Ammon's horn (tissue), 1 donor: Measurements from ENCODE around the gene TMEM135.
A peak's percentile ranks its signal among the peaks of the same experiment; 100 is the strongest.
"Not testable (repeated sequence)": the region's sequence is repeated elsewhere in the genome, so short reads cannot be mapped to it uniquely, and the experiment has no call there.

Experiments used
- DNase-seq: peaks from one replicate; pipeline ENCODE4 v3.0.0-alpha.2; 2016; ENCODE audit warnings: low spot score

Gene TMEM135

GRCh38 chr11:87037450-87038234, at the start of gene TMEM135:
Gene TMEM135, plus strand, starts transcription at chr11:87037934. Its CDS starts 112 bp downstream, at chr11:87038046.
- peak; percentile 96 for DNase-seq

- no peak for DNase-seq
These were observed 49.3 kb upstream of the TMEM135 start for GRCh38 chr11:86988351-86988881.

- no peak for DNase-seq
These were observed 47.7 kb upstream of the TMEM135 start for GRCh38 chr11:86990031-86990430.

GRCh38 chr11:86990515-86990914, 47.2 kb upstream of the TMEM135 start:
- DNase-seq = no peak

- DNase-seq = no peak
These were observed 46.4 kb upstream of the TMEM135 start for GRCh38 chr11:86991341-86991740.

- DNase-seq = not testable (repeated sequence)
These were observed 45.4 kb upstream of the TMEM135 start for GRCh38 chr11:86992340-86992739.

GRCh38 chr11:86993031-86993430, 44.7 kb upstream of the TMEM135 start:
- DNase-seq = no peak

GRCh38 chr11:86996953-86997570, 40.7 kb upstream of the TMEM135 start:
- DNase-seq = no peak

GRCh38 chr11:86999388-86999787, 38.3 kb upstream of the TMEM135 start:
- no peak for DNase-seq

- no peak for DNase-seq
These were observed 37.6 kb upstream of the TMEM135 start for GRCh38 chr11:86999859-87000753.

GRCh38 chr11:87002918-87003317, 34.8 kb upstream of the TMEM135 start:
- no peak for DNase-seq

- DNase-seq = not testable (repeated sequence)
These were observed 33.5 kb upstream of the TMEM135 start for GRCh38 chr11:87004281-87004680.

GRCh38 chr11:87005569-87005921, 32.2 kb upstream of the TMEM135 start:
- no peak for DNase-seq

- DNase-seq = no peak
These were observed 31.7 kb upstream of the TMEM135 start for GRCh38 chr11:87006035-87006434.

- no peak for DNase-seq
These were observed 29.8 kb upstream of the TMEM135 start for GRCh38 chr11:87007963-87008362.

- no peak for DNase-seq
These were observed 25.6 kb upstream of the TMEM135 start for GRCh38 chr11:87012089-87012488.

GRCh38 chr11:87012673-87013072, 25.1 kb upstream of the TMEM135 start:
- DNase-seq = no peak

GRCh38 chr11:87013912-87014825, 23.6 kb upstream of the TMEM135 start:
- no peak for DNase-seq

GRCh38 chr11:87015645-87016044, 22.1 kb upstream of the TMEM135 start:
- DNase-seq = no peak

- DNase-seq = no peak
These were observed 18.0 kb upstream of the TMEM135 start for GRCh38 chr11:87019613-87020271.

- DNase-seq = no peak
These were observed 17.4 kb upstream of the TMEM135 start for GRCh38 chr11:87020336-87020735.
